ENCODE results near the gene WDR5. TPM values are rescaled to one million over a fixed set of nuclear protein-coding genes. Genes with fewer than 3 reads are reported as not detected.

Gene WDR5
- total and polyA plus RNA-seq, 10 of the 15 experiments (the other 5 are each of a cell fraction or from before 2014, with no cell fraction given): 1.4 to 43.7 (median 33.2) TPM

DNA sequence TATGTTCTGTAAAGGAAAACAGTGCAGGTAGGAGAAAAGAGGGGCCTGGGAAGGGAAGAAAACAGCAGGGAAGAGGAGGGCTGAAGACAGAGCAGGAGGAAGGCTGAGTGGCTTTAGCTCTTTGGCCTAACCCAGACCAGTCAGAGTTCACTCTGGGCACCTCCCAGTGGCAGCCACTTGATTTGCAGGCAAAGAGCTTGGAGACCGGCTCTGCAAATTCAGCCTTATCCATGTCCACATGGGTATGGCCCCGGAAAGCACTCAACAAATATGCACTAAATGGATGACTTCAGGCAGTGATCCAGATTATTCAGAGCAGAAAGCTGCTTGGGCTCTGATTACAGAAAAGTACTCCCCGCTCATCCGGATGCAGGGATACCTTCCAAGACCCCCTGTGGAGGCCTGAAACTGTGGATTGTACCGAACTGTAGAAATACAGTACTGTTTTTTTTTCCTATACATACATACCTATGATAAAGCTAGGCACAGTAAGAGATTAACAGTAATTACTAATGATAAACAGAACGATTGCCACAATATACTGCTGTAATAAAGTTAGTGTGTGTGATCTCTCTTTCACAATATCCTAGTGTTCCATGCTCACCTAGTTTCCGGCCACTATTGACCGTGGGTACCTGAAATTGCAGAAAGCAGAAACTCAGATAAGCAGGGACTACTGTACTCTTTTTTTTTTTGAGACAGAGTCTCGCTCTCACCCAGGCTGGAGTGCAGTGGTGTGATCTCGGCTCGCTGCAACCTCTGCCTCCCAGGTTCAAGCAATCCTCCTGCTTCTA is 33.1 kb downstream of the WDR5 start:
- RAD21 ChIA-PET (ENCODE audit: unreplicated experiment): interaction anchor here (1.0 kb wide), 1 partner anchor 267 kb away, joined by 3 read pairs; no protein-coding TSS in a partner anchor
- DNase-seq (ENCODE audit: low read depth, low spot score) (no peak), ATAC-seq (no peak), FAIRE-seq (no peak)
- Histone ChIP-seq H3K4me1 (ENCODE audit: control insufficient read depth, insufficient read depth, low read length) (peaks cover 9% of the 10 kb centered on the region), H3K9me3 (replicated peaks; ENCODE audit: control insufficient read depth, insufficient read depth, low read length) (peaks cover 2% of the 10 kb centered on the region; the same call in 1 of the 3 replicates), H4K20me1 (ENCODE audit: control insufficient read depth, insufficient read depth) (no peaks in the 10 kb centered on the region), H3K4me2 (ENCODE audit: control insufficient read depth, insufficient read depth) (no peak overlapping the region), H3K9ac (ENCODE audit: control insufficient read depth, insufficient read depth, low read length) (no peak overlapping the region), H3K27me3 (replicated peaks in 1 of 2; ENCODE audit: control insufficient read depth in 2 of 2, insufficient read depth in 2 of 2, low read length in 1 of 2) (no peaks in the 10 kb centered on the region), H3K27ac (ENCODE audit: control insufficient read depth, insufficient read depth) (no peak overlapping the region), H2AFZ (ENCODE audit: control insufficient read depth, low read depth, low read length) (no peak overlapping the region), H3K79me2 (ENCODE audit: control insufficient read depth, insufficient read depth, low read length) (peaks cover 2% of the 10 kb centered on the region), H3K36me3 (ENCODE audit: control insufficient read depth in 2 of 2, insufficient read depth in 2 of 2, low read length in 1 of 2) (no peaks in the 10 kb centered on the region), H3K4me3 (no peak overlapping the region)
- no peak for TF ChIP-seq ZNF622 (IDR thresholded peaks at IDR 0.05)
- no peak for TF ChIP-seq JUND (IDR thresholded peaks at IDR 0.05; ENCODE audit: low read depth, low read length)
- no peak for TF ChIP-seq POLR2AphosphoS5 (IDR thresholded peaks at IDR 0.05; ENCODE audit: low read length)
- TF ChIP-seq NR2F1 (conservative IDR thresholded peaks at IDR 0.05): no peak
- TF ChIP-seq ZZZ3 (IDR thresholded peaks at IDR 0.05; ENCODE audit: control insufficient read depth, insufficient read length, low read depth): no peak
- no peak for TF ChIP-seq SPI1 (IDR thresholded peaks at IDR 0.05; ENCODE audit: borderline replicate concordance, insufficient read depth, low read depth, low read length)
- TF ChIP-seq RB1 (IDR thresholded peaks at IDR 0.05; ENCODE audit: borderline replicate concordance): no peak
- no peak for TF ChIP-seq NFXL1 (IDR thresholded peaks at IDR 0.05; ENCODE audit: borderline replicate concordance)
- no peak for TF ChIP-seq GABPA (IDR thresholded peaks at IDR 0.05; ENCODE audit: low read depth)
- TF ChIP-seq PML (IDR thresholded peaks at IDR 0.05; ENCODE audit: low read length): no peak
- TF ChIP-seq NRF1 (conservative IDR thresholded peaks at IDR 0.05; ENCODE audit: low read depth, low read length): no peak
- TF ChIP-seq HCFC1 (IDR thresholded peaks at IDR 0.05; ENCODE audit: low read length): no peak
- no peak for TF ChIP-seq FOXM1 (IDR thresholded peaks at IDR 0.05; ENCODE audit: low read depth, low read length)
- no peak for TF ChIP-seq NR2C1 (IDR thresholded peaks at IDR 0.05)
- TF ChIP-seq RAD51 (IDR thresholded peaks at IDR 0.05): no peak
- POLR2A ChIA-PET: no interaction called here
- no TSS peak for BruUV-seq (replicated peaks)
- WGBS (ENCODE audit: insufficient coverage, insufficient replicate concordance, low lambda C conversion rate, missing lambda C conversion rate): 88% methylated on average over 11 of the region's 11 CpGs
- intact Hi-C loops (cut with micrococcal nuclease; ENCODE audit: unreplicated experiment) (no loop called here), in situ Hi-C loops (cut with MboI) (loop anchor here (5.0 kb wide), 1 partner anchor 278 kb away; no protein-coding TSS in a partner anchor)
- CTCF ChIA-PET: interaction anchor here (0.8 to 1.6 kb wide), 2 partner anchors 49 to 274 kb away, joined by 3 to 8 read pairs; no protein-coding TSS in a partner anchor
- SMC1A ChIA-PET (ENCODE audit: uncharacterized antibody, unreplicated experiment): interaction anchor here (0.8 kb wide), 1 partner anchor 274 kb away, joined by 3 read pairs; no protein-coding TSS in a partner anchor

Data from GM12878 (cell line).